Stimulated activated CD8-positive, alpha-beta memory T cell treated with anti-CD3 and anti-CD28 coated beads, Interleukin-15, amount 100 ng/mL, for 48 hours (primary cell): ENCODE data around the gene MPG.

ENCODE experiments used
- DNase-seq, 2 donors: peaks; one replicate each; pipeline ENCODE4 v3.0.0-alpha.2; 2020; ENCODE audit warnings: low read depth in 2 of 2

Gene MPG

GRCh38 chr16:66309-67182 is 11.5 kb upstream of the MPG start:
- no peak for DNase-seq

GRCh38 chr16:67183-67791 is 10.7 kb upstream of the MPG start:
- no peak for DNase-seq

- DNase-seq, result no peak
These were observed 9.9 kb upstream of the MPG start for GRCh38 chr16:67884-68789.

GRCh38 chr16:69181-69580 is 8.8 kb upstream of the MPG start:
- DNase-seq, result no peak

GRCh38 chr16:71210-71539 is 6.8 kb upstream of the MPG start:
- no peak for DNase-seq

GRCh38 chr16:71540-72401 is 6.3 kb upstream of the MPG start:
- no peak for DNase-seq

- no peak for DNase-seq
These were observed 5.2 kb upstream of the MPG start, which contains the start of gene RHBDF1 for GRCh38 chr16:72561-73548. Gene RHBDF1, minus strand, starts transcription at chr16:72631. Its CDS starts 7,616 bp downstream, at chr16:65015.

GRCh38 chr16:74051-74746 is 3.8 kb upstream of the MPG start:
- DNase-seq, result no peak

GRCh38 chr16:74747-75334 is 3.2 kb upstream of the MPG start:
- no peak for DNase-seq

- DNase-seq, result no peak
These were observed 2.2 kb upstream of the MPG start for GRCh38 chr16:75580-76501.

- DNase-seq, result no peak
These were observed 1.3 kb upstream of the MPG start for GRCh38 chr16:76535-77272.

GRCh38 chr16:77273-77806 is 685 bp upstream of the MPG start:
- DNase-seq, result no peak

- no peak for DNase-seq
These were observed 572 bp downstream of the MPG start for GRCh38 chr16:78444-79150.

GRCh38 chr16:79151-80054 is 1.4 kb downstream of the MPG start:
- DNase-seq, result no peak

- no peak for DNase-seq
These were observed 5.1 kb downstream of the MPG start for GRCh38 chr16:83060-83603.
